ENCODE measurements around the gene WBP1L.
"Not testable (repeated sequence)": the region's sequence is repeated elsewhere in the genome, so short reads cannot be mapped to it uniquely, and the experiment has no call there.

The WBP1L gene

DNA sequence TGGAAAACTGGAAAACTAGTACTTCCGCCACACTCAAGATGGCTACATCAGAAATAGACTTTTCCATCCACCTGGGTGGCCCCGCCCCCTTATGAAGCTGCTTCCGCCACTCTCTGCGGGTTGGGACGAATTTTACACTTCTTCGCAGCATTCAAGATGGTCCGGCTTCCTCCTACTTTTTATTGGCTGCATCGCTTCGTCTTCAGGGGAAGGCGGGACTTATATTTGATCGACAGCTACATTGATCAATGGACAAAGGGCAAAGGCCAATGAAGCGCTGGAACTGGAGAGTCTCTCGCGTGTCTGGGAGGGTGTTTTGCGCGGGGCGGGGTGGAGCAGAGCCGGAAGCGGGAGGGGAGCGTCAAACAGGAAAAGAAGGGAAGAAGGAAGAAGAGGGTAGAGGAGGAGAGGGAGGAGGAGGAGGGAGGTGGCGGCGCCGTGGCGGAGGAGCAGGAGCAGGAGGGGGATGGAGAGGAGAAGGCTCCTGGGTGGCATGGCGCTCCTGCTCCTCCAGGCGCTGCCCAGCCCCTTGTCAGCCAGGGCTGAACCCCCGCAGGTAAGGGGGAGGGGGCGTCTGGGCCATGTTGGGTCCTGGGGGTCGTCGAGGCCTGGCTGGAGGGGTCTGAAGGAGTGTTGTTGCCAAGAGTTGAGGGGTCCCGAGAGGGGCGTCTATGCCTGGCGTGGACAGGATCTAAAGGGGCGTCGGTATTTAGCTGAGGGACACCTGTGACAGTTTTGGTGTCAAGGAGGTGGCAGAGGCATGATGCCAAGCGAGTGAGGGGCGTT lies at the start of gene WBP1L:
Gene WBP1L, plus strand, starts transcription at position 361 of the 786 bp plus-strand sequence. Its CDS starts 106 bp downstream, at position 467.
- no peak for TF ChIP-seq GATA1 (IDR thresholded peaks at IDR 0.05; ENCODE audit: low read depth, low read length)
- TF ChIP-seq POLR2A (IDR thresholded peaks at IDR 0.05; ENCODE audit: low read length) = peak; percentile 83
- peak; percentile 99 for DNase-seq

DNA sequence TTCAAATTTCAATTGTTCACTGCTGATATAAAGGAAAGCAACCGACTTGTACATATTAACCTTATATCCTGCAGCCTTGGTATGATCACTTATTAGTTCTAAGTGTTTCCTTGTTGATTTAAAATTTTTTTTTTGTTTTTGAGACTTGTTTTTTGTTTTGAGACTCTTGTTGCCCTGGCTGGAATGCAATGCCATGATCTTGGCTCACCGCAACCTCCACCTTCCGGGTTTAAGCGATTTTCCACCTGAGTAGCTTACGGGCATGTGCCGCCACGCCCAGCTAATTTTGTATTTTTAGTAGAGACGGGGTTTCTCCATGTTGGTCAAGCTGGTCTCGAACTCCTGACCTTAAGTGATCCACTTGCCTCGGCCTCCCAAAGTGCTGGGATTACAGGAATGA lies 48.3 kb upstream of the WBP1L start:
- DNase-seq = not testable (repeated sequence)

DNA sequence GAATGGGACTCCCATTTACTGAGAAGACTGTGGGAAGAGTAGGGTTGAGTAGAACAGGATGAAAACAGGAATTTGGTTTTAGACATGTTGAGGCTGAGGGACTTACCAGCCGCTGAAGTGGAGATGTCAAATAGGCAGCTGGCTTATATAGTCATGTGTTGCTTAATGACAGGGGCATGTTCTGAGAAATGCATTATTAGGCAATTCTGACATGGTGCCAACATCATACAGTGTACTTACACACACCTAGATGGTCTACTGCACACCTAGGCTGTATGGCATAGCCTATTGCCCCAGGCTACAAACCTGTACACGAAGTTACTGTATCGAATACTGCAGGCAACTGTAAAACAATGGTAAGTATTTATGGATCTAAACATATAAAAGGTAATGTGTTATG lies 47.0 kb upstream of the WBP1L start:
- DNase-seq = no peak
- no peak for TF ChIP-seq POLR2A (IDR thresholded peaks at IDR 0.05; ENCODE audit: low read length)
- no peak for TF ChIP-seq GATA1 (IDR thresholded peaks at IDR 0.05; ENCODE audit: low read depth, low read length)

DNA sequence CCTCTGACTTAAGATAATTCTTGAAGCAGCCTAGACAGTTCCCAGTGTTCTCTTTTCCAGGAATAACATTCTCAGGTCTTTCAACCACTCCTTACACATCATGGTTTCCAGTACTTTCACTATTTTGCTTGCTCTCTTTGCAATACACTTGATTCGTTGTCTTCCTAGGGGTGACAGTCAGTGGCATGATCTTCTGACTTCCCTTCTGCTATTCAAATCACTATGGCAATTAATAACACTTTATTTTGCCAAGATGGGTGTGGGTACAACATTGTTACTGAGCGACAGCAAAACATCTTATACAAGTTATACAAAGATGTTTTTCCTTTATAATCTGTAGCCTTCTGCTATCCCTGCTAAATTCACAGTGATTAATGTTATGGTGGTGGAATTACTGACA lies 44.9 kb upstream of the WBP1L start:
- TF ChIP-seq POLR2A (IDR thresholded peaks at IDR 0.05; ENCODE audit: low read length) (no peak), GATA1 (IDR thresholded peaks at IDR 0.05; ENCODE audit: low read depth, low read length) (no peak)
- DNase-seq = no peak

DNA sequence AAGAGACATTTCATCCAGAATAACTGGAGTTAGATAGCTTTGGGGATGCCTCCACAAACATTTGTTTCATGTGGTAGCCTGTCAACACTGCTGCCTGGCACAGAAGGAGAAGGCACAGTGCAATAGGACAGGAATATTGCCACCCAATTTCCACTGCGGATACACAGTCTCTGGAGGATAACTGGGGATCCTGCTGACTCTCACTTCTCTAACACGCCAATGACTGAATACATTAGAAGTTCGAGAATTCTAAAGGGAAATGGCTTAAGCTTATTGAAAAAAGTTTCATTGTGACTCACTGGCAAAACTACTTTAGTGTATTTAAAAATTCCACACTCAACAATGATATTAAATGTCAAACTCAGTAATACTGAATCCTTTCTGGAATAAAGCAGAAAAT lies 42.5 kb upstream of the WBP1L start:
- TF ChIP-seq POLR2A (IDR thresholded peaks at IDR 0.05; ENCODE audit: low read length) (no peak), GATA1 (IDR thresholded peaks at IDR 0.05; ENCODE audit: low read depth, low read length) (no peak)
- DNase-seq = no peak

DNA sequence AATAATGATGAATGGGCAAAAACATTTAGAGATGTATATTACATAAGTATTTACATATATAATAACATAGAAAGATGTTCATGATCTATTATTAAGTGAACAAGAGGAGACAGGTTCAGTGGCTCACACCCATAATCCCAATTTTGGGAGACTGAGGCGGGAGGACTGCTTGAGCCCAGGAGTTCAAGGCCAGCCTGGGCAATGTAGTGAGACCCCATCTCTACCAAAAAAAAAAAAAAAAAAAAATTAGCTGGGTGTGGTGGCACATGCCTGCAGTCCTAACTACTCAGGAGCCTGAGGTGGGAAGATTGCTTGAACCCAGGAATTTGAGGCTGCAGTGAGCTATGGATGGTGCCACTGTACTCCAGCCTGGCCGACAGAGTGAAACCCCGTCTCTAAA lies 42.0 kb upstream of the WBP1L start:
- TF ChIP-seq POLR2A (IDR thresholded peaks at IDR 0.05; ENCODE audit: low read length) (no peak), GATA1 (IDR thresholded peaks at IDR 0.05; ENCODE audit: low read depth, low read length) (no peak)
- DNase-seq = no peak

DNA sequence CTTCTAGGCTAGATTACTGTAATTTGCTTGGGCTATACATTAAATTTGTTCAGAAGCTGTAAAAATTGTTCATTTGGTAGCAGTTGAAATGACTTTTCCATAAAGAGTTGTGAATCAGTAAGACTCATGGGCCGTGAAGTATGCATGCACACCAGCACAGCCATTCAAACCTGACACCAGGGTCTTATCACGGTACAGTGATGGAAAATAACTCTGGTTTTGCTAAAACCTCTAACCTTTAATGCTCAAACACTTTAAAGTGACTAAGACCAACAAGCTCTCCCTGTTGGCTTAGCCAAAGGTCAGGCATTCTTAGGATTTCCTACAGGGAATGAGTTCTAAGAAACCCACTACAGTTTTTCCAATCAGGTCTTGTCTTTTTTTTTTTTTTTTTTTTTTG lies 41.0 kb upstream of the WBP1L start:
- TF ChIP-seq POLR2A (IDR thresholded peaks at IDR 0.05; ENCODE audit: low read length) = no peak
- no peak for TF ChIP-seq GATA1 (IDR thresholded peaks at IDR 0.05; ENCODE audit: low read depth, low read length)

DNA sequence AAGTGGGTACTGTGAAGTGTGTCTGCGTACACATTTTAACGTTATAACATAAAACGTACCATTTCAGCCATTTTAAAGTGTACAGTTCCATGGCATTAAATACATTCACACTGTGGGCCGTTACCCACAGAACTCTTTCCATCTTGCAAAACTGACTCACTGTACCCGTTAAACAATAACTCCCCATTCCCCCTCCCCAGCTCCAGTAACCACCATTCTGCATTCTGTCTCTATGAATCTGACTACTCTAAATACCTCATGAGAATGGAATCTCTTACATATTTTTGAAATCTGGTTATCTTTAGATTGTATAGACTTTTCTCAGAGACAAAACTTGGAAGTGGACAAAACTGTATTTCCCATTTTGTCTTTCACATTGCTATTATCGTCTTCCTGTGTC lies 38.8 kb upstream of the WBP1L start:
- no peak for DNase-seq
- no peak for TF ChIP-seq GATA1 (IDR thresholded peaks at IDR 0.05; ENCODE audit: low read depth, low read length)
- no peak for TF ChIP-seq POLR2A (IDR thresholded peaks at IDR 0.05; ENCODE audit: low read length)

More for the DNA sequence above, 41.0 kb upstream of the WBP1L start:
- DNase-seq = no peak

DNA sequence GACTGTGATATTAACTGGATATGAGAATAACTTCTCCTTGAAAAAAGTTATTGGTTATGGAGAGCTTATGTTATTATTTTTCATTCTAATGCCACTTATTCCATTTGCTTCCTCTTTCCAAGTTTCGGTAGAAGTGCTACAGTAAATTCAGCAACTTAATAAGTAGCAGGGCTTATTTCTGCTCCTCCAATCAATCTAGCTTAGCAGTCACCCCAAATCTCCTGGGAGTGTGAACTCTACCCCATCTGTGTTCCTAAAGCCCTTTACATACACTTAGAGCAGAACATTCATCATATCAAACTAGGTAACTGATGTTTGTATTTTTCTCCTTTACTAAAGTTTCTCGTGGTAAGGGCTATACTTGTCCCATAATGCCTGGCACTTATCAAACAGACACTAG lies 38.2 kb upstream of the WBP1L start:
- TF ChIP-seq GATA1 (IDR thresholded peaks at IDR 0.05; ENCODE audit: low read depth, low read length) = no peak
- TF ChIP-seq POLR2A (IDR thresholded peaks at IDR 0.05; ENCODE audit: low read length) = no peak
- no peak for DNase-seq

DNA sequence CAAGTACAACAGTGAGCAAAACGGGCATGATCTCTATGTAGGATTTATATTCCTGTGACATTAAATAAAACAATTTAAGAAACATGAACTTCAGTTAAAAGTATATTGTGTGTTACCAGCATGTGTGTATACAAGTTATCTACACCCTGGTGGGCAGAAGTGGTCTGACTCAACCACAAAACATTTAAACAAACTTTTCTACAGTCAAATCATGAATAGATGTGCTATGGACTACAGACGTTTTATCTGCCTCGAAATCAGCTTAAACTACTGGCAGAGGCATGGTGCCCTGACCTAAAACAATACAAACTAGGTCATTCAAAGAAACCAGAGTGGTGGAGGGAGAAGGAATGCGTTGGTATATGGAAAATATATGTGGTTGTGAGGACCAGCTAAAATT lies 33.1 kb upstream of the WBP1L start:
- peak in 1 of 2 experiments; percentile 23 for DNase-seq

DNA sequence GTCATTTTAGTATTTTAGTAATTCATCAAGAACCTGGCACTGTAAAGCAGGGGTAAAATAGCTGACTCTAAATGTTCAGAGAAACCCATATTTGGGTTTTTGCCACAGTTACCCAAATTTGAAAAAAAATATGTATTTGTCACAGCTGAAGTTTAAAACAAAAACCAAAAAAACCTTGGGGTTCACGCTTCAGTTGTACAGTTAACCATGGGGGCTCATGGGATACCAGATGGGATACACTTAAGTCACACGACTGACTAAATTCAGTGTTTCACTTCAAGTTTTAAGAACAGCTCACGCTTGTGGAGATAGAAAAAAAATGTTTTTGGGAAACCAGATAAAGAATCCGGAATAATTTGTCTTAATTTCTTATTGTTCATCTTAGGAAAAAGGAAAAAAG lies 31.7 kb upstream of the WBP1L start:
- TF ChIP-seq POLR2A (IDR thresholded peaks at IDR 0.05; ENCODE audit: low read length) = no peak
- no peak for TF ChIP-seq GATA1 (IDR thresholded peaks at IDR 0.05; ENCODE audit: low read depth, low read length)
- DNase-seq = no peak

More for the DNA sequence above, 33.1 kb upstream of the WBP1L start:
- no peak for TF ChIP-seq GATA1 (IDR thresholded peaks at IDR 0.05; ENCODE audit: low read depth, low read length)
- TF ChIP-seq POLR2A (IDR thresholded peaks at IDR 0.05; ENCODE audit: low read length) = no peak

DNA sequence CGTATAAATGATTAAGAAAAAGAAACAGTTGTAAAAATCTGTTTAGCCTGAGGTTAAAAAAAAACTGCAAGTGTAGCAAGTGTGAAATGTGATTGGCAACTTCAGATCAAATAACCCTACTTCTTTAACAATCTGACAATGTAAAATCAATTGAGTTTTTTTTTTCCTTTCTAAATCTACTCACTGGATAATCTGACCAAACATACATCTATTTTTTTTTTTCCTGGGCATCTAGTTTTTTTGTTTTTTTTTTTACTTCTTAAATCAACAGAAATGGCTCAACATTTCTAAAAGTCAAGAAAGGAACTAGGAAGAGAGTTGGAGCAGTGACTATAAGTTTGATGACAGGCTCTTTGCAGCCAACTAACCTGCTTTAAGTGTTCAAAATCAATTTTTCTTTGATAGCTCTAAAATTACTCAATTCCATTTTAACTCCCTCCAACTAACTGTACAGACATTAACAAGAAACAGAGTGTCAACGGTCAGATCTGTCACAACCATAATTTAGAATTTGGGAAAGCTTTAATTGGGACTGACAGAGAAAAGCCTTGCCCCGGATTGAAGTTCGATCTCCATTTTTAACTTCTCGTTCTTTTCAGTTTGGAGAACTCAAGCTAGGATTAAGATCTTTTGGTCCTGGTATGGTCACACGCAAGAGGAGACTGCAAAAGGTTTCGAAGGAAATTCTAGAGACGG lies 30.8 kb upstream of the WBP1L start:
- TF ChIP-seq POLR2A (IDR thresholded peaks at IDR 0.05; ENCODE audit: low read length) = no peak
- TF ChIP-seq GATA1 (IDR thresholded peaks at IDR 0.05; ENCODE audit: low read depth, low read length) = no peak
- DNase-seq = peak in 1 of 2 experiments; percentile 58

DNA sequence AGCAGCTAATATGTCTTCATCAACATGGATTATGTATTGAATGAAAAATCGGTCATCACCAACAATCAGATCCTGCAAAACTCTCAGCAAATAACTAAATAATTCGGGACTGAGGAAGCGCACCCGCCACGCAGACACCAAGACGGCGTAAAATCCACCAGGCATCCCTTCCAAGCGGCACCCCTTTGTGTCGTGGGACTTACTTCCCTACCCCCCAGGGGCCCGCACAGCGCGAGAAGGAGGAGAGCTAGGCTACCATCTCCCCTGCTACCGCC lies 30.3 kb upstream of the WBP1L start:
- DNase-seq = no peak
- TF ChIP-seq GATA1 (IDR thresholded peaks at IDR 0.05; ENCODE audit: low read depth, low read length) (no peak), POLR2A (IDR thresholded peaks at IDR 0.05; ENCODE audit: low read length) (no peak)

DNA sequence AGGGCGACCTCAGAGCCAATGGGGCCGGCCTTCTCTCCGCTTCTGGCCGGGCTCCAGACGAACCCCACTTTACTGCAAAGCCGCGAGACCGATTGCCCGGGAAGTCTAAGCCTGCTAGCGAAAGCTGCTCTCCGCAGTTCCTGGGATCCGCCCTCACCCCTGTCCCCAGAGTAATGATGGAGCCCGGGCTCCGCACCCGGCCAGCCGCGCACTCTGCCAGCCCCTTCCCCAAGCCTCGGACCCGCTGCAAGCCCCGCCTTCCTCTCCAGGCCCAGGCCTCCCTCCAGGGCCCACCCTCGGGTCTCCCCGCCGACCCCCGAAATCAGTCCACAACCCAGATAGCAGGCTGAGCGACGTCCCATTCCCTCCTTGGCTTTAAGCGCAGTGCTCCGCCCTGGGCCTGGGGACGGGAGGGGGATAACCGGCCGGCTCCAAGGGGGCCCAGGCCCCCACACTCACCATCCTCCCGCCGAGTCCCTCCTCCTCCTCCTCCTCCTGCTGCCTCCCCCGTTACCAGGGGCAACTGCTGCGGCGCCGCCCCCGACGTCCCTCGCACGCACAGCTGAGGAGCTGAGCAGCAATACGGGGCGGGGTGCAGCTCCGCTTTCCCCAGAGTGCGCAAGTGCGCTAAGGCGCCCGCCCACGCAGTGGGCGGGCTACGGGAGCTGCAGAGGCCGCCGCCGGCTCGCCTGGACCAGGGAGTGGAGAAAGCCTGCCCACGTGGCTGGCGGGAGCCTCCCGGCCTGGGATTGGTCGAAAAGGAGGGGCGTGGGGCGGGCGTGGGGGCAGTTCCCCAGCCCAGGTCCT lies 29.7 kb upstream of the WBP1L start, which contains the start of gene ARL3:
Gene ARL3, minus strand, starts transcription at position 584 of the 807 bp plus-strand sequence. Its CDS starts 122 bp downstream, at position 462.
- TF ChIP-seq GATA1 (IDR thresholded peaks at IDR 0.05; ENCODE audit: low read depth, low read length) (no peak), POLR2A (IDR thresholded peaks at IDR 0.05; ENCODE audit: low read length) (peak; percentile 46)
- DNase-seq = peak; percentile 96 to 97

All from erythroblast (primary cell).